ENCODE results near the gene KPNB1. TPM values are rescaled to one million over a fixed set of nuclear protein-coding genes. Genes with fewer than 3 reads are reported as not detected.
A peak's percentile ranks its signal among the peaks of the same experiment; 100 is the strongest.

Gene KPNB1
- total RNA-seq, 2 experiments from 2014 or later: 602 to 614 TPM

DNA sequence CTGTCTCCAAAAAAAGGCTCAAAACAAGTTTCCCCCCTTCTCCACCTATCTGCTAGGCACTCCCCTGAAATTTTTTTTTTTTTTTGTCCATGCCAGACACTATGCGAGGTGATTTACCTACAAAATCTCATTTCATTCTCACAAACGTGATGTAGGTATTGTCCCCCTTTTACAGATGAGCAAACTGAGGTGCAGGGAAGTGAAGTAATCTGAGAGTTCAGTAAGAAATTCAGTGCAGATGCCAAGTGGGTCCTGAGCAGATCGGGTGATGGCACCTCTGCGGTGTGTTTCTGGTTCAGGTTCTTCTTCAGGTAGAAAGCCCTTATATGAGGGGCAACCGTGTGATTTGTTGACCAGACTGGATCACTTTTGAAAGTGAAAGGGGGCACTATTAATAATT lies 54.0 kb downstream of the KPNB1 start:
- intact Hi-C loops (cut with micrococcal nuclease): loop anchor here (1.0 kb wide), 1 partner anchor 30 kb away; the partner anchor contains the start of gene TBX21
- H3K4me3 Mint-ChIP-seq: peak overlapping the region; percentile 71
- CTCF ChIA-PET: interaction anchor here (1.0 to 5.5 kb wide), 4 partner anchors 13 to 87 kb away, joined by 4 to 72 read pairs (median 6); no protein-coding TSS in a partner anchor
- peaks cover 40% of the 10 kb centered on the region for H3K36me3 Mint-ChIP-seq (ENCODE audit: low read depth)
- DNase-seq: no peak
- H3K27ac Mint-ChIP-seq: peak overlapping the region; percentile 98
- H3K9me3 Mint-ChIP-seq: no peaks in the 10 kb centered on the region
- no peaks in the 10 kb centered on the region for H3K27me3 Mint-ChIP-seq (ENCODE audit: low read depth)
- peaks cover 83% of the 10 kb centered on the region for H3K4me1 Mint-ChIP-seq (ENCODE audit: low read depth)

GRCh38 chr17:47704116-47704515 lies 54.4 kb downstream of the KPNB1 start:
- Mint-ChIP-seq H3K4me3 (peak overlapping the region; percentile 71), H3K9me3 (no peaks in the 10 kb centered on the region), H3K36me3 (ENCODE audit: low read depth) (peaks cover 38% of the 10 kb centered on the region), H3K27ac (peak overlapping the region; percentile 98), H3K27me3 (ENCODE audit: low read depth) (no peaks in the 10 kb centered on the region), H3K4me1 (ENCODE audit: low read depth) (peaks cover 78% of the 10 kb centered on the region)
- CTCF ChIA-PET: interaction anchor here (0.6 to 5.5 kb wide), 7 partner anchors 7 to 86 kb away, joined by 3 to 72 read pairs (median 4); partner anchors contain the start of gene TBX21
- intact Hi-C loops (cut with micrococcal nuclease): no loop called here
- DNase-seq: no peak

DNA sequence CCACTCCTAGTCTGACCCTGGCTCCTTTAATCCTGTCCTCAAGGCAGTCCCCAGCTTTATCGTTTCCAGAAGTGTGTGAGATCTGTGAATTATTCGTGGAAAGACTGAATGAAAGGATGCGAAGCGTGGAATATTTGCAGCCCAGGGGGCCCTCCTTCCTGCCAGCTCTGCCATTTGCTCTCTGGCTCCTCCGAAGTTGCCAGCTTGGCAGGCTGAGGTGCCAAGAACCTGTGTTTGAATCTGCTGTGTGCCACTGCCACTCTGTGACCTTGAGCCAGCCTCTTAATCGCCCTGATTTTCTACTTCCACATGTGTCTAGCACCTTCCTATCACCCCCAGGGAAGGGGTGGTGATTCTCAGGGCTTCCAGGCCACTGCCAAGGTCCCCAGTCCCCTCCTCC lies 55.0 kb downstream of the KPNB1 start:
- H3K36me3 Mint-ChIP-seq (ENCODE audit: low read depth): peaks cover 39% of the 10 kb centered on the region

GRCh38 chr17:47705536-47706530 lies 56.1 kb downstream of the KPNB1 start:
- H3K9me3 Mint-ChIP-seq: no peaks in the 10 kb centered on the region
- no peaks in the 10 kb centered on the region for H3K27me3 Mint-ChIP-seq (ENCODE audit: low read depth)
- H3K4me3 Mint-ChIP-seq: peak overlapping the region; percentile 71
- CTCF ChIA-PET: interaction anchor here (0.6 to 5.5 kb wide), 6 partner anchors 11 to 86 kb away, joined by 3 to 72 read pairs (median 4); partner anchors contain the start of gene TBX21
- H3K27ac Mint-ChIP-seq: peak overlapping the region; percentile 98
- intact Hi-C loops (cut with micrococcal nuclease): loop anchor here (1.0 kb wide), 3 partner anchors 11 to 57 kb away; partner anchors contain the start of gene KPNB1
- H3K36me3 Mint-ChIP-seq (ENCODE audit: low read depth): peaks cover 43% of the 10 kb centered on the region
- peak; percentile 83 for DNase-seq
- peaks cover 75% of the 10 kb centered on the region for H3K4me1 Mint-ChIP-seq (ENCODE audit: low read depth)

More for the DNA sequence above, 55.0 kb downstream of the KPNB1 start:
- Mint-ChIP-seq H3K4me3 (peak overlapping the region; percentile 71), H3K9me3 (no peaks in the 10 kb centered on the region), H3K27me3 (ENCODE audit: low read depth) (no peaks in the 10 kb centered on the region), H3K27ac (peak overlapping the region; percentile 98), H3K4me1 (ENCODE audit: low read depth) (peaks cover 75% of the 10 kb centered on the region)
- DNase-seq: no peak
- intact Hi-C loops (cut with micrococcal nuclease): loop anchor here (1.0 kb wide), 3 partner anchors 9 to 55 kb away; partner anchors contain the start of gene KPNB1
- CTCF ChIA-PET: interaction anchor here (0.6 to 5.5 kb wide), 7 partner anchors 8 to 34 kb away, joined by 3 to 72 read pairs (median 4); partner anchors contain the start of gene TBX21

GRCh38 chr17:47707056-47707804 lies 57.5 kb downstream of the KPNB1 start:
- Mint-ChIP-seq H3K27ac (peak overlapping the region; percentile 98), H3K4me3 (no peak overlapping the region), H3K27me3 (ENCODE audit: low read depth) (no peaks in the 10 kb centered on the region), H3K9me3 (no peaks in the 10 kb centered on the region), H3K4me1 (ENCODE audit: low read depth) (peaks cover 69% of the 10 kb centered on the region), H3K36me3 (ENCODE audit: low read depth) (peaks cover 46% of the 10 kb centered on the region)
- DNase-seq: peak; percentile 5
- intact Hi-C loops (cut with micrococcal nuclease): no loop called here
- CTCF ChIA-PET: interaction anchor here (0.7 to 5.5 kb wide), 9 partner anchors 9 to 66 kb away, joined by 3 to 72 read pairs (median 4); partner anchors contain the start of gene TBX21

GRCh38 chr17:47707884-47708283 lies 58.2 kb downstream of the KPNB1 start:
- peaks cover 71% of the 10 kb centered on the region for H3K4me1 Mint-ChIP-seq (ENCODE audit: low read depth)
- no peaks in the 10 kb centered on the region for H3K27me3 Mint-ChIP-seq (ENCODE audit: low read depth)
- DNase-seq: no peak
- H3K9me3 Mint-ChIP-seq: no peaks in the 10 kb centered on the region
- H3K4me3 Mint-ChIP-seq: no peak overlapping the region
- intact Hi-C loops (cut with micrococcal nuclease): no loop called here
- CTCF ChIA-PET: interaction anchor here (0.8 to 5.5 kb wide), 5 partner anchors 9 to 65 kb away, joined by 3 to 72 read pairs (median 3); no protein-coding TSS in a partner anchor
- peak overlapping the region; percentile 98 for H3K27ac Mint-ChIP-seq
- peaks cover 43% of the 10 kb centered on the region for H3K36me3 Mint-ChIP-seq (ENCODE audit: low read depth)

- Mint-ChIP-seq H3K27me3 (ENCODE audit: low read depth) (no peaks in the 10 kb centered on the region), H3K4me3 (no peak overlapping the region)
- intact Hi-C loops (cut with micrococcal nuclease): no loop called here
Observed at GRCh38 chr17:47708312-47708863, 58.7 kb downstream of the KPNB1 start.

DNA sequence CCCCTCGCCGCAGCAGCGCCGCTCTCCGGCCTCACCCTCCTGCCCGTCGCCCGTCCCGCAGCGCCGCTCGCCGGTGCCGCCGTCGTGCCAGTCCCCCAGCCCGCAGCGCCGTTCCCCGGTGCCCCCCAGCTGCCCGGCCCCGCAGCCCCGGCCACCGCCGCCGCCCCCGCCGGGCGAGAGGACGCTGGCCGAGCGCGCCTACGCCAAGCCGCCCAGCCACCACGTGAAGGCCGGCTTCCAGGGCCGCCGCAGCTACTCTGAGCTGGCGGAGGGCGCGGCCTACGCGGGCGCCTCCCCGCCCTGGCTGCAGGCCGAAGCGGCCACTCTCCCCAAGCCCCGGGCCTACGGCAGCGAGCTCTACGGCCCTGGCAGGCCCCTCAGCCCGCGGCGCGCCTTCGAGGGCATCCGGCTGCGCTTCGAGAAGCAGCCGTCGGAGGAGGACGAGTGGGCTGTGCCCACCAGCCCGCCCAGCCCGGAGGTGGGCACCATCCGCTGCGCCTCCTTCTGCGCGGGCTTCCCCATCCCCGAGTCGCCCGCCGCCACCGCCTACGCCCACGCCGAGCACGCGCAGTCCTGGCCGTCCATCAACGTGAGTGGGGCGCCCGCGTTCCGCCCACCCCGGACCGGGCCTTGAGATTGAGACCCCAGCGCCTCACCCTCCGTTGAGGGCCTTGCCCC lies 59.3 kb downstream of the KPNB1 start:
- Mint-ChIP-seq H3K4me3 (no peak overlapping the region), H3K9me3 (no peaks in the 10 kb centered on the region), H3K36me3 (ENCODE audit: low read depth) (peaks cover 36% of the 10 kb centered on the region), H3K27ac (no peak overlapping the region), H3K4me1 (ENCODE audit: low read depth) (peaks cover 64% of the 10 kb centered on the region), H3K27me3 (ENCODE audit: low read depth) (no peaks in the 10 kb centered on the region)
- no peak for DNase-seq
- CTCF ChIA-PET: interaction anchor here (1.2 kb wide), 1 partner anchor 10 kb away, joined by 7 read pairs; no protein-coding TSS in a partner anchor
- intact Hi-C loops (cut with micrococcal nuclease): no loop called here

More at GRCh38 chr17:47708312-47708863, 58.7 kb downstream of the KPNB1 start:
- peaks cover 42% of the 10 kb centered on the region for H3K36me3 Mint-ChIP-seq (ENCODE audit: low read depth)
- H3K9me3 Mint-ChIP-seq: no peaks in the 10 kb centered on the region
- DNase-seq: no peak
- H3K4me1 Mint-ChIP-seq (ENCODE audit: low read depth): peaks cover 70% of the 10 kb centered on the region
- H3K27ac Mint-ChIP-seq: no peak overlapping the region
- CTCF ChIA-PET: interaction anchor here (1.1 to 5.5 kb wide), 3 partner anchors 9 to 24 kb away, joined by 3 to 72 read pairs (median 11); no protein-coding TSS in a partner anchor

DNA sequence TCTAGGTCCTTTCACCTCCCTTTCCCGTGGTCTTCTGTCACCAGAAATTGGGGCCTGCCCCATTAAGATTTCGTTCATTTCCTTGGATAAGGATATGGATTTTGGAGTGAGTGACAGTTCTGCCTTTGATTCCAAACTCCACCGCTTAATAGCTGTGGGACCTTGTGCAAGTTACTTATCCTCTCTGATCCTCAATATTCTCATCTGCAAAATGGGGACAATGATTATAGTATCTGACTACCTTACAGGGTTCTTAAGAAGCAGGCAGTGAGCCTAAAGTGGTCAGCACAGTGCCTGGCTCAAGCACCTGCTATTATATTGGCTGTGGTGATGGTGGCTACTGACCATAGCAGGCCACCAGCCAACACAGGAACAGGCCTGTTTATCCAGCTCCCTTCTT lies 59.9 kb downstream of the KPNB1 start:
- intact Hi-C loops (cut with micrococcal nuclease): no loop called here
- Mint-ChIP-seq H3K4me1 (ENCODE audit: low read depth) (peaks cover 59% of the 10 kb centered on the region), H3K27me3 (ENCODE audit: low read depth) (no peaks in the 10 kb centered on the region)

GRCh38 chr17:47711366-47712099 lies 61.8 kb downstream of the KPNB1 start:
- intact Hi-C loops (cut with micrococcal nuclease): no loop called here
- peaks cover 21% of the 10 kb centered on the region for H3K36me3 Mint-ChIP-seq (ENCODE audit: low read depth)
- peak overlapping the region; percentile 37 for H3K27ac Mint-ChIP-seq
- H3K27me3 Mint-ChIP-seq (ENCODE audit: low read depth): no peaks in the 10 kb centered on the region
- DNase-seq: no peak
- H3K4me1 Mint-ChIP-seq (ENCODE audit: low read depth): peaks cover 58% of the 10 kb centered on the region
- H3K4me3 Mint-ChIP-seq: no peak overlapping the region
- CTCF ChIA-PET: no interaction called here
- H3K9me3 Mint-ChIP-seq: no peaks in the 10 kb centered on the region

More for the DNA sequence above, 59.9 kb downstream of the KPNB1 start:
- CTCF ChIA-PET: interaction anchor here (1.2 to 1.4 kb wide), 3 partner anchors 9 to 24 kb away, joined by 3 to 7 read pairs (median 5); partner anchors contain the start of gene TBX21
- no peaks in the 10 kb centered on the region for H3K9me3 Mint-ChIP-seq
- DNase-seq: no peak
- no peak overlapping the region for H3K4me3 Mint-ChIP-seq
- H3K27ac Mint-ChIP-seq: peak overlapping the region; percentile 38
- H3K36me3 Mint-ChIP-seq (ENCODE audit: low read depth): peaks cover 33% of the 10 kb centered on the region
